HEK293T (cell line): ENCODE data around the gene PHOSPHO2.
"Not testable (repeated sequence)": the region's sequence is repeated elsewhere in the genome, so short reads cannot be mapped to it uniquely, and the experiment has no call there.

Source experiments
- CTCF ChIA-PET: fragments of 350-600 bp; formaldehyde crosslinking; extraction: SDS; loops from one replicate; lab custom pipeline; 2021; ENCODE audit warnings: antibody characterized with exemption, inconsistent platforms; lab: Yijun Ruan, JAX
- POLR2A ChIA-PET: fragments of 350-600 bp; formaldehyde crosslinking; extraction: SDS; loops from one replicate; lab custom pipeline; 2020; ENCODE audit warnings: antibody characterized with exemption, inconsistent platforms; lab: Yijun Ruan, JAX
- DNase-seq: peaks from one replicate; pipeline ENCODE4 v3.0.0; 2012; ENCODE audit warnings: mixed read lengths; ENCODE audit errors: extremely low spot score
- ARNT ChIP-seq: fragments of 450-650 bp; IDR thresholded peaks from 2 replicates; pipeline ENCODE4 v1.6.1; 2017; ENCODE audit warnings: mild to moderate bottlenecking
- BHLHE40 ChIP-seq: fragments of 450-650 bp; IDR thresholded peaks from 2 replicates; pipeline ENCODE4 v1.6.1; 2016; ENCODE audit warnings: mild to moderate bottlenecking, moderate library complexity, borderline replicate concordance
- CTBP1 ChIP-seq: fragments of 450-650 bp; IDR thresholded peaks from 2 replicates; pipeline ENCODE4 v1.6.1; 2016; ENCODE audit warnings: borderline replicate concordance
- ELF4 ChIP-seq: fragments of 450-650 bp; IDR thresholded peaks from 2 replicates; pipeline ENCODE4 v1.6.1; 2017; ENCODE audit warnings: antibody characterized with exemption
- FOXA1 ChIP-seq: fragments of 450-650 bp; IDR thresholded peaks from 2 replicates; pipeline ENCODE4 v1.6.1; 2016; ENCODE audit warnings: mild to moderate bottlenecking
- FOXK2 ChIP-seq: fragments of 450-650 bp; IDR thresholded peaks from 2 replicates; pipeline ENCODE4 v1.6.1; 2016; ENCODE audit warnings: mild to moderate bottlenecking
- FOXM1 ChIP-seq: fragments of 450-650 bp; IDR thresholded peaks from 2 replicates; pipeline ENCODE4 v1.6.1; 2017; ENCODE audit warnings: mild to moderate bottlenecking, borderline replicate concordance
- HDGF ChIP-seq: fragments of 450-650 bp; IDR thresholded peaks from 2 replicates; pipeline ENCODE4 v1.6.1; 2017; ENCODE audit warnings: antibody characterized with exemption, borderline replicate concordance
- L3MBTL2 ChIP-seq: fragments of 450-650 bp; conservative IDR thresholded peaks from 2 replicates; pipeline ENCODE4 v1.6.1; 2016; ENCODE audit warnings: mild to moderate bottlenecking
- LEF1 ChIP-seq: fragments of 450-650 bp; IDR thresholded peaks from 2 replicates; pipeline ENCODE4 v1.6.1; 2017; ENCODE audit warnings: mild to moderate bottlenecking, borderline replicate concordance
- NFRKB ChIP-seq: fragments of 450-650 bp; IDR thresholded peaks from 2 replicates; pipeline ENCODE4 v1.6.1; 2016; ENCODE audit warnings: mild to moderate bottlenecking, moderate library complexity
- SP1 ChIP-seq: fragments of 450-650 bp; IDR thresholded peaks from 2 replicates; pipeline ENCODE4 v1.6.1; 2017
- SUZ12 ChIP-seq: fragments of 450-650 bp; IDR thresholded peaks from 2 replicates; pipeline ENCODE4 v1.6.1; 2016; ENCODE audit warnings: mild to moderate bottlenecking
- TARDBP ChIP-seq: fragments of 450-650 bp; IDR thresholded peaks from 2 replicates; pipeline ENCODE4 v1.6.1; 2016
- ZNF384 ChIP-seq: fragments of 450-650 bp; IDR thresholded peaks from 2 replicates; pipeline ENCODE4 v1.6.1; 2016
- TF ChIP-seq, protein P1 (sequence below): fragments of 450-650 bp; IDR thresholded peaks from 2 replicates; pipeline ENCODE4 v1.6.1; 2016

PHOSPHO2 gene

DNA sequence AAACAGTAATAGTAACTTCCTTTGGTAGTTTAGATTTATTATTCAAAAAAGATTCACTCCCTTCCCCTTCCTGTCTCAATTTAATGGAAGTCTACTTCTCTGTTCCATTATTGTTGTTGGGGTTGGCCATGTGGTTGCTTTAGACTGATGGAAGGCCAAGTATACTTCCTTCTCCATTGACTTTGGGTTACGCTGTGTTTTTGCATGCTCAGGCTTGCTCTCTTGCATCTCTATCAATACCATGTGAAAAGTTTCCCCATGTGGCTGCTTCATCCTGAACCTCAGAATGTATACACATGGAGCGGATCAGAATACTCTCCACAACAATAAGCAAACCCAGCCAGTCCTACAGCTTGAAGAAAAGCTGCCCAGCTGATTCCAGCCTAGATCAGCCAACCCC, 20.3 kb upstream of the PHOSPHO2 start:
- TF ChIP-seq TARDBP (no peak), HDGF (no peak), ELF4 (no peak), ZNF384 (no peak), FOXA1 (no peak), SP1 (no peak), ARNT (no peak), L3MBTL2 (no peak), BHLHE40 (no peak), SUZ12 (no peak), NFRKB (no peak), FOXK2 (no peak), FOXM1 (no peak), CTBP1 (no peak), LEF1 (no peak)
- TF ChIP-seq, protein P1, sequence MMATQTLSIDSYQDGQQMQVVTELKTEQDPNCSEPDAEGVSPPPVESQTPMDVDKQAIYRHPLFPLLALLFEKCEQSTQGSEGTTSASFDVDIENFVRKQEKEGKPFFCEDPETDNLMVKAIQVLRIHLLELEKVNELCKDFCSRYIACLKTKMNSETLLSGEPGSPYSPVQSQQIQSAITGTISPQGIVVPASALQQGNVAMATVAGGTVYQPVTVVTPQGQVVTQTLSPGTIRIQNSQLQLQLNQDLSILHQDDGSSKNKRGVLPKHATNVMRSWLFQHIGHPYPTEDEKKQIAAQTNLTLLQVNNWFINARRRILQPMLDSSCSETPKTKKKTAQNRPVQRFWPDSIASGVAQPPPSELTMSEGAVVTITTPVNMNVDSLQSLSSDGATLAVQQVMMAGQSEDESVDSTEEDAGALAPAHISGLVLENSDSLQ: no peak
- CTCF ChIA-PET: no interaction called here
- POLR2A ChIA-PET: no interaction called here
- DNase-seq: no peak

DNA sequence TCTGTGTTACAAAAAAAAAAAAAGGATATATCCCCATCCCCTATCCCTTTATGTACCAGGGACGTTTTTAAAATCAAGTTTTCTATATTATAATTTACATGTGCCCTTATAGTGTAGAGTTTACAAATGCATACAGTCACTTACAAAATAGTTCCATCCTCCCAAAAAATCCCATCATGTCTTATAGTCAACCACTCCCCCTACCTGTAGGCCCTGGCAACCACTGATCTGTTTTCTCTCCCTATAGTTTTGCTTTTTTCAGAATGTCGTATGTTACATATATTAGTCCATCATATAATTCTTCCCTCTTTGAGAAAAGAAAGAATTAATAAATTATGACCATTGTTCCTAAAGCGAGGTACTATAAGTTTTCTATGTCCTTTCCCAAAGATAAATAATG, 17.9 kb upstream of the PHOSPHO2 start:
- ChIA-PET POLR2A (no interaction called here), CTCF (no interaction called here)
- DNase-seq: no peak
- TF ChIP-seq FOXA1 (no peak), NFRKB (no peak), LEF1 (no peak), BHLHE40 (no peak), ELF4 (no peak), ARNT (no peak), HDGF (no peak)
- TF ChIP-seq, protein P1: no peak

DNA sequence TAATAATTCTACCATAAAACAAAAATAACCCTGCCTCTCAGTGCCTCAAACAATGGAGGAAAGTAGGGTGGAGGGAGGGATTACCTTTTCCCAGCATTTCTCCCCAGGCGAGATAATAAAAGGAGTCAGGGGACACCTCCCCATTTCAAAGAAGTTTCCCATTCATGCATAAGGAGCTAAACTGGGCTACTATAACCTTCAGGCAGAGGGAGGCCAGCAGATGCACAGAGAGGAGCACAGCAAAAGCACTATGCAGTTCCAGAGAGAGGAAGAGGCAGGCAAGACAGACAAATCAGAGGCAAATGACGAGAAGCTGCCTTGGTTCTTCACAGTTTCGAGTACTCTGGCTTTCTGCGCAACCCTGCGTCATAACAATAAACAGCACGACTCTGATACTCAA, 17.4 kb upstream of the PHOSPHO2 start:
- ChIA-PET CTCF (interaction anchor here (0.7 kb wide), 1 partner anchor 263 kb away, joined by 4 read pairs; no protein-coding TSS in a partner anchor), POLR2A (no interaction called here)
- TF ChIP-seq LEF1 (no peak), L3MBTL2 (no peak), NFRKB (no peak), FOXK2 (no peak), ZNF384 (no peak), SP1 (no peak), ARNT (no peak), BHLHE40 (no peak), TARDBP (no peak), FOXM1 (no peak), FOXA1 (no peak), HDGF (no peak), CTBP1 (no peak), ELF4 (no peak), SUZ12 (no peak)
- TF ChIP-seq, protein P1: no peak
- no peak for DNase-seq

DNA sequence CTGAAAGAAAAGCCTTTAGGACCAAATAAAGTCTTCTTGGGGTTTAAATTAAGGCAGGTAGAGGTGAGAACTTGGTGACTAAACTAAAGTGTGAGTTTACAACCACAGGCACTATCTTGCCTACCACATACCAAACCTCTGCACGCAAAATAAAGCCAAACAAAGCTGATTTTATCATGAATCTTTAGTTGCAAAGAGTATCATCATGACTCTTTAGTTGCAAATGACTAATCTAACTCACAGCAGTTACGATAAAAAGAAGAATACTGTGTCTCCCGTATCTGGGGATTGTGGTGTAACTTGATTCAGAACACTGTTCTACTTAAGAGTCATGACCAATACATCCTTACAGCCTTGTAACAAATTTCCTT, 11.2 kb upstream of the PHOSPHO2 start:
- no peak for TF ChIP-seq BHLHE40
- TF ChIP-seq FOXK2: no peak
- no peak for TF ChIP-seq ARNT
- no peak for TF ChIP-seq SUZ12
- TF ChIP-seq NFRKB: no peak
- no peak for TF ChIP-seq FOXA1
- ChIA-PET POLR2A (interaction anchor here (1.0 kb wide), 1 partner anchor 11 kb away, joined by 3 read pairs; the partner anchor contains the start of genes CFAP210 and PHOSPHO2), CTCF (no interaction called here)
- no peak for DNase-seq

DNA sequence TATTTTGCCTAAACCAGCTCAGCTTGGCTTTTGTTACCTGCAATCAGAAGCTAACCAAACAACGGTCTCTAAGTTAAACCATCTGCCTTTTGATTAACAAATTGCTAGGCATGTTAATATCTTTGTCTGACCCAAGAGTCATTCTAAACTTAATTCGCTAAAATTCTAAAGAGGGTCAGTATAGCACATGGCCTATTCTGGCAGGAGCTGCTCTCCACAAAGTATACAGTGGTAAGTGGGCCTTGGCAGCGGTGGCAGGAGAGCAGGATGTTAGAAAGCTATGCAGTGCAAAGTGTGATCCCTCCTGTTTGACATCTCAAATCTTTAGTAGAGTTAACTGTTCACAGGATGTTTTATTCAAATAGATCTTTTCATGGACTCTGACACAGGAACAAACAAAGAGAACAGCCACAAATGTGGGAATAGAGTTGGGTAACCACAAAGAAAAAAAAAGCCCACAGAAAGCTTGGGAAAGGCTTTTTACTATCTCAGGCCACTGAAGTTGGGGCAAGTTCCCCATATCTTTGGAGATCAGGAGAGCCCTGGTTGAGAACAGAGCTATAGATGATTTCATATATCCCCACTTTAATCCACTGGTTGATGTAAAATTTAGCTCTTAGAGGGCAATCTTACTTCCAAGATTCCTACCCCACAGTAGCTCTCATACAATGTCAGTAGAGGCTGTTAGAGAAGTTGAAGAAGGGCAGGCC, 10.7 kb upstream of the PHOSPHO2 start:
- no peak for DNase-seq
- no peak for TF ChIP-seq FOXM1
- no peak for TF ChIP-seq ELF4
- no peak for TF ChIP-seq HDGF
- TF ChIP-seq ZNF384: no peak
- TF ChIP-seq CTBP1: no peak
- TF ChIP-seq TARDBP: no peak
- no peak for TF ChIP-seq ARNT
- TF ChIP-seq FOXA1: no peak
- CTCF ChIA-PET: interaction anchor here (0.6 kb wide), 1 partner anchor 642 kb away, joined by 3 read pairs; no protein-coding TSS in a partner anchor
- POLR2A ChIA-PET: interaction anchor here (1.0 kb wide), 1 partner anchor 11 kb away, joined by 3 read pairs; the partner anchor contains the start of genes CFAP210 and PHOSPHO2

DNA sequence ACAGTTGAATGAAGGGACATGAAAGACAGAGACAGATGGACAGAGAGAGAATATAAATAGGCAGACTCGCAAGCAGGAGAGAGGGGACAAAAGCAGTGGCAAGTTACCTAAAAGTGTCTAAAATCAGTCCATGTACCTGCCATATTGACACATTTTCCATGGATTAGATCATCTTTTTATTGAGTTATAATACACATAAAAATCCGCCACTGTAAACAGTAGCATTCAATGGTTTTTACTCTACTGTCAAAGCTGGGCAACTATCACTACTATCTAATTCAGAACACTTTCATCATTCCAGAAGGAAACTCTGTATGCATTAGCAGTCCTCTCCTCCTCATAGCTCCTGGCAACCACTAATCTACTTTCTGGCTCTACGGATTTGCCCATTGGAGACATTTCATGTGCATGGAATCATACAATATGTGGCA, 10.1 kb upstream of the PHOSPHO2 start:
- CTCF ChIA-PET: interaction anchor here (0.6 kb wide), 1 partner anchor 641 kb away, joined by 3 read pairs; no protein-coding TSS in a partner anchor
- TF ChIP-seq TARDBP (no peak), BHLHE40 (no peak), NFRKB (no peak), SUZ12 (no peak), ZNF384 (no peak)
- TF ChIP-seq, protein P1: no peak

DNA sequence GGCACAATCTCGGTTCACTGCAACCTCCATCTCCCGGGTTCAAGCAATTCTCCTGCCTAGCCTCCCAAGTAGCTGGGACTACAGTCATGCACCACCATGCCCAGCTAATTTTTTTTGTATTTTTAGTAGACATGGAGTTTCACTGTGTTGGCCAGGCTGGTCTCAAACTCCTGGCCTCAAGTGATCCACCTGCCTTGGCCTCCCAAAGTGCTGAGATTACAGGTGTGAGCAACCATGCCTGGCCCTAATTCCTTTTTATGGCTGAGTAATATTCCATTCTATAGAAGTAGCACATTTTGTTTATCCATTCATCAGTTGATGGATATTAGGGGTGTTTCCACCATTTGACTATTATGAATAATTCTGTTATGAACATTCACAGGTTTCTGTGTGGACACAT, 9.6 kb upstream of the PHOSPHO2 start:
- CTCF ChIA-PET, POLR2A ChIA-PET, DNase-seq: not testable (repeated sequence)

More for the DNA sequence above, 10.1 kb upstream of the PHOSPHO2 start:
- POLR2A ChIA-PET: no interaction called here
- no peak for DNase-seq

DNA sequence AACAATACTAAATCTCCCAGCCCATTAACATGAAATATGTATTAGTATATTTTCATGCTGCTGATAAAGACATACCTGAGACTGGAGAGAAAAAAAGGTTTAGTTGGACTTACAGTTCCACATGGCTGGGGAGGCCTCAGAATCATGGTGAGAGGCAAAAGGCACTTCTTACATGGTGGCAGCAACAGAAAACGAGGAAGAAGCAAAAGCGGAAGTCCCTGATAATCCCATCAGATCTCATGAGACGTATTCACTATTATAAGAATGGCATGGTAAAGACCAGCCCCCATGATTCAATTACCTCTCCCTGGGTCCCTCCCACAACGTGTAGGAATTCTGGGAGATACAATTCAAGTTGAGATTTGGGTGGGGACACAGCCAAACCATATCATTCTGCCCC, 7.4 kb upstream of the PHOSPHO2 start:
- POLR2A ChIA-PET, CTCF ChIA-PET, DNase-seq: not testable (repeated sequence)

DNA sequence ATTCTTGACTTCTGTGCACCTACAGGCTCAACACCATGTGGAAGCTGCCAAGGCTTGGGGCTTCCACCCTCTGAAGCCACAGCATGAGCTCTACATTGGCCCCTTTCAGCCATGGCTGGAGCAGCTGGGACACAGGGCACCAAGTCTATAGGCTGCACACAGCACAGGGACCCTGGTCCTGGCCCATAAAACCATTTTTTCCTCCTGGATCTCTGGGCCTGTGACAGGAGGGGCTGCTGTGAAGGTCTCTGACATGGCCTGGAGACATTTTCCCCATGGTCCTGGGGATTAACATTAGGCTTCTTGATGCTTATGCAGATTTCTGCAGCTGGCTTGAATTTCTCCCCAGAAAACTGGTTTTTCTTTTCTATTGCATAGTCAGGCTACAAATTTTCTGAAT, 6.3 kb upstream of the PHOSPHO2 start:
- CTCF ChIA-PET, DNase-seq, POLR2A ChIA-PET: not testable (repeated sequence)
